ENCODE results near the gene DTWD2. TPM values are rescaled to one million over a fixed set of nuclear protein-coding genes. Genes with fewer than 3 reads are reported as not detected.
"Not testable (repeated sequence)": the region's sequence is repeated elsewhere in the genome, so short reads cannot be mapped to it uniquely, and the experiment has no call there.

DTWD2 gene
- total RNA-seq, 4 donors from 2014 or later, result 7.9 to 14.2 (median 12.6) TPM

- H3K27ac ChIP-seq, result no peak overlapping the region
- no peak overlapping the region for H3K4me3 ChIP-seq
- no peaks in the 10 kb centered on the region for H3K9me3 ChIP-seq
- ATAC-seq, result no peak
- no peaks in the 10 kb centered on the region for H3K27me3 ChIP-seq
- no peak for TF ChIP-seq EP300 (IDR thresholded peaks at IDR 0.05)
- TF ChIP-seq CTCF (IDR thresholded peaks at IDR 0.05), result no peak
- TF ChIP-seq POLR2AphosphoS5 (IDR thresholded peaks at IDR 0.05), result no peak
- no peak for TF ChIP-seq POLR2A (IDR thresholded peaks at IDR 0.05)
- H3K36me3 ChIP-seq, result peaks cover 0 to 15% of the 10 kb centered on the region in 2 donors
- WGBS, 2 donors (ENCODE audit: low coverage in 1 of 2), result 73 to 83% methylated on average over 11 to 13 of the region's 15 CpGs
- H3K4me1 ChIP-seq, result peaks cover 0 to 27% (median 0%) of the 10 kb centered on the region in 3 donors
These were observed 64.9 kb downstream of the DTWD2 start for GRCh38 chr5:118923295-118924005.

- Histone ChIP-seq H3K27me3 (no peaks in the 10 kb centered on the region), H3K4me1 (peaks cover 0 to 27% (median 0%) of the 10 kb centered on the region in 3 donors), H3K9me3 (no peaks in the 10 kb centered on the region), H3K4me3 (no peak overlapping the region), H3K27ac (peak overlapping the region in 1 of 4 donors; percentile 12), H3K36me3 (peaks cover 0 to 14% of the 10 kb centered on the region in 2 donors)
- ATAC-seq, result no peak
- WGBS, 2 donors (ENCODE audit: low coverage in 1 of 2), result 13 to 44% methylated on average over 2 of the region's 2 CpGs
- no peak for TF ChIP-seq POLR2AphosphoS5 (IDR thresholded peaks at IDR 0.05)
- TF ChIP-seq POLR2A (IDR thresholded peaks at IDR 0.05), result no peak
- no peak for TF ChIP-seq EP300 (IDR thresholded peaks at IDR 0.05)
- TF ChIP-seq CTCF (IDR thresholded peaks at IDR 0.05), result no peak
These were observed 66.5 kb downstream of the DTWD2 start for GRCh38 chr5:118921866-118922265.

GRCh38 chr5:118919016-118919415 lies 69.3 kb downstream of the DTWD2 start:
- no peak overlapping the region for H3K4me3 ChIP-seq
- no peak overlapping the region for H3K27ac ChIP-seq
- ATAC-seq, result no peak
- no peaks in the 10 kb centered on the region for H3K36me3 ChIP-seq
- no peaks in the 10 kb centered on the region for H3K27me3 ChIP-seq
- TF ChIP-seq CTCF (IDR thresholded peaks at IDR 0.05) (no peak), POLR2A (IDR thresholded peaks at IDR 0.05) (no peak), POLR2AphosphoS5 (IDR thresholded peaks at IDR 0.05) (no peak), EP300 (IDR thresholded peaks at IDR 0.05) (no peak)
- 44 to 47% methylated on average over 3 of the region's 3 CpGs for WGBS, 2 donors (ENCODE audit: low coverage in 1 of 2)
- peaks cover 0 to 26% (median 0%) of the 10 kb centered on the region in 3 donors for H3K4me1 ChIP-seq
- no peaks in the 10 kb centered on the region for H3K9me3 ChIP-seq

- no peak overlapping the region for H3K4me3 ChIP-seq
- WGBS, 2 donors (ENCODE audit: low coverage in 1 of 2), result 93 to 98% methylated on average over 6 to 7 of the region's 7 CpGs
- peaks cover 0 to 18% (median 0%) of the 10 kb centered on the region in 3 donors for H3K4me1 ChIP-seq
- H3K9me3 ChIP-seq, result no peaks in the 10 kb centered on the region
- H3K27ac ChIP-seq, result no peak overlapping the region
- no peak for TF ChIP-seq CTCF (IDR thresholded peaks at IDR 0.05)
- TF ChIP-seq POLR2AphosphoS5 (IDR thresholded peaks at IDR 0.05), result no peak
- no peak for TF ChIP-seq EP300 (IDR thresholded peaks at IDR 0.05)
- no peak for TF ChIP-seq POLR2A (IDR thresholded peaks at IDR 0.05)
- ATAC-seq, result no peak
- H3K27me3 ChIP-seq, result no peaks in the 10 kb centered on the region
- H3K36me3 ChIP-seq, result no peaks in the 10 kb centered on the region
These were observed 70.1 kb downstream of the DTWD2 start for GRCh38 chr5:118918232-118918631.

- 84 to 90% methylated on average over 2 to 3 of the region's 5 CpGs for WGBS, 2 donors (ENCODE audit: low coverage in 1 of 2)
- H3K4me1 ChIP-seq, H3K9me3 ChIP-seq, H3K4me3 ChIP-seq, H3K36me3 ChIP-seq, H3K27me3 ChIP-seq, H3K27ac ChIP-seq, ATAC-seq: not testable (repeated sequence)
These were observed 80.8 kb downstream of the DTWD2 start for GRCh38 chr5:118907536-118907935.

All from gastroesophageal sphincter (tissue), 4 donors.